ENCODE data around the gene SIRT2. TPM values are rescaled to one million over a fixed set of nuclear protein-coding genes. Genes with fewer than 3 reads are reported as not detected.

SIRT2 gene
- total RNA-seq, 2 experiments from 2014 or later = 25.5 to 32.1 TPM

- Histone ChIP-seq H3K9me3 (ENCODE audit: low read length) (no peaks in the 10 kb centered on the region), H3K4me1 (ENCODE audit: insufficient read depth, low read length, poor library complexity, severe bottlenecking) (peaks cover 29% of the 10 kb centered on the region), H3K27ac (ENCODE audit: low read depth, low read length, poor library complexity, severe bottlenecking) (peak overlapping the region; percentile 92), H3K4me3 (ENCODE audit: low read depth, low read length, poor library complexity, severe bottlenecking) (peak overlapping the region; percentile 78), H3K79me2 (ENCODE audit: insufficient read depth, low read depth, low read length) (peaks cover 42% of the 10 kb centered on the region), H3K36me3 (ENCODE audit: insufficient read depth, low read length) (peaks cover 37% of the 10 kb centered on the region), H4K20me1 (ENCODE audit: insufficient read depth, low read length) (peaks cover 26% of the 10 kb centered on the region), H2AFZ (ENCODE audit: low read length) (no peak overlapping the region; the same call in 1 of the 2 replicates), H3K9me2 (ENCODE audit: insufficient read depth, low read length) (no peaks in the 10 kb centered on the region), H3K4me2 (ENCODE audit: low read length) (peak overlapping the region; percentile 97)
- POLR2A ChIA-PET = interaction anchor here (0.6 to 1.2 kb wide), 2 partner anchors 11 to 28 kb away, joined by 3 to 4 read pairs; partner anchors contain the start of gene RINL
- TSS peak; percentile 99 for BruUV-seq (replicated peaks)
- TF ChIP-seq CTCF (conservative IDR thresholded peaks at IDR 0.05; ENCODE audit: low read length) (no peak), EZH2phosphoT487 (IDR thresholded peaks at IDR 0.05; ENCODE audit: borderline replicate concordance, low read depth, low read length) (no peak)
- intact Hi-C loops (cut with micrococcal nuclease; ENCODE audit: unreplicated experiment) = loop anchor here (1.0 to 10.0 kb wide), 6 partner anchors 37 to 873 kb away; partner anchors contain the start of genes MRPS12, NFKBIB, SARS2 and SIRT2
- CTCF ChIA-PET (ENCODE audit: unreplicated experiment) = interaction anchor here (0.5 to 0.6 kb wide), 2 partner anchors 181 to 229 kb away, joined by 3 to 4 read pairs; no protein-coding TSS in a partner anchor
- DNase-seq (ENCODE audit: low spot score) = no peak
Measured at GRCh38 chr19:38850436-38850975, 48.9 kb downstream of the SIRT2 start.

GRCh38 chr19:38849860-38850435 is 49.5 kb downstream of the SIRT2 start, which contains the start of gene HNRNPL:
TSS of gene HNRNPL (minus strand) at chr19:38849986. CDS start at chr19:38849966, 20 bp downstream.
- H3K4me3 ChIP-seq (ENCODE audit: low read depth, low read length, poor library complexity, severe bottlenecking) = peak within 1 kb of the TSS; percentile 94
- no peaks in the 10 kb centered on the region for H3K9me3 ChIP-seq (ENCODE audit: low read length)
- ChIA-PET CTCF (ENCODE audit: unreplicated experiment) (no interaction called here), POLR2A (interaction anchor here (0.9 to 1.0 kb wide), 3 partner anchors 8 to 87 kb away, joined by 5 to 6 read pairs (median 5); no protein-coding TSS in a partner anchor)
- intact Hi-C loops (cut with micrococcal nuclease; ENCODE audit: unreplicated experiment) = loop anchor here (1.0 to 10.0 kb wide), 6 partner anchors 37 to 873 kb away; partner anchors contain the start of genes MRPS12, NFKBIB, SARS2 and SIRT2
- H4K20me1 ChIP-seq (ENCODE audit: insufficient read depth, low read length) = peaks cover 26% of the 10 kb centered on the region
- TF ChIP-seq CTCF (conservative IDR thresholded peaks at IDR 0.05; ENCODE audit: low read length) (peak; percentile 42), EZH2phosphoT487 (IDR thresholded peaks at IDR 0.05; ENCODE audit: borderline replicate concordance, low read depth, low read length) (no peak)
- BruUV-seq (replicated peaks) = no TSS peak
- no peak within 1 kb of the TSS; the same call in 1 of the 2 replicates for H2AFZ ChIP-seq (ENCODE audit: low read length)
- peaks cover 48% of the 10 kb centered on the region for H3K79me2 ChIP-seq (ENCODE audit: insufficient read depth, low read depth, low read length)
- no peaks in the 10 kb centered on the region for H3K9me2 ChIP-seq (ENCODE audit: insufficient read depth, low read length)
- H3K4me1 ChIP-seq (ENCODE audit: insufficient read depth, low read length, poor library complexity, severe bottlenecking) = peaks cover 29% of the 10 kb centered on the region
- H3K27ac ChIP-seq (ENCODE audit: low read depth, low read length, poor library complexity, severe bottlenecking) = peak within 1 kb of the TSS; percentile 92
- DNase-seq (ENCODE audit: low spot score) = peak; percentile 100
- peak within 1 kb of the TSS; percentile 99 for H3K4me2 ChIP-seq (ENCODE audit: low read length)
- H3K36me3 ChIP-seq (ENCODE audit: insufficient read depth, low read length) = peaks cover 42% of the 10 kb centered on the region
